ENCODE data around the gene EIF4A3. TPM values are rescaled to one million over a fixed set of nuclear protein-coding genes. Genes with fewer than 3 reads are reported as not detected.

The EIF4A3 gene
- total and polyA plus RNA-seq, 9 of the 15 experiments (the other 6 are each of a cell fraction or from before 2014, with no cell fraction given), result 62.7 to 171 (median 127) TPM

GRCh38 chr17:80101946-80102663 lies 44.8 kb downstream of the EIF4A3 start (continued):
- TF ChIP-seq, protein P1, sequence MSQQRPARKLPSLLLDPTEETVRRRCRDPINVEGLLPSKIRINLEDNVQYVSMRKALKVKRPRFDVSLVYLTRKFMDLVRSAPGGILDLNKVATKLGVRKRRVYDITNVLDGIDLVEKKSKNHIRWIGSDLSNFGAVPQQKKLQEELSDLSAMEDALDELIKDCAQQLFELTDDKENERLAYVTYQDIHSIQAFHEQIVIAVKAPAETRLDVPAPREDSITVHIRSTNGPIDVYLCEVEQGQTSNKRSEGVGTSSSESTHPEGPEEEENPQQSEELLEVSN (IDR thresholded peaks at IDR 0.05; ENCODE audit: borderline replicate concordance in 1 of 2, extremely low read depth in 1 of 2, insufficient read depth in 1 of 2, insufficient read length in 1 of 2, low read depth in 1 of 2, low read length in 1 of 2, poor library complexity in 1 of 2, severe bottlenecking in 1 of 2), result no peak
- TF ChIP-seq SUPT5H (IDR thresholded peaks at IDR 0.05) (no peak), HNRNPL (IDR thresholded peaks at IDR 0.05; ENCODE audit: low read depth, low read length) (no peak), RBM39 (optimal IDR thresholded peaks at IDR 0.05; ENCODE audit: low read depth, low read length) (no peak), SP1 (CRISPR knock-in tag; IDR thresholded peaks at IDR 0.05) (no peak), ETV5 (CRISPR knock-in tag; IDR thresholded peaks at IDR 0.05; ENCODE audit: low read depth) (0 out of 2 replicates have a peak, but pooled peaks have one; percentile 5), NR2C2 (CRISPR knock-in tag; IDR thresholded peaks at IDR 0.05) (no peak), NR2C2 (tag; IDR thresholded peaks at IDR 0.05) (0 out of 2 replicates have a peak, but pooled peaks have one; percentile 9), MAZ (CRISPR knock-in tag; conservative IDR thresholded peaks at IDR 0.05 in 1 of 2, IDR thresholded peaks at IDR 0.05 in 1 of 2) (no peak), ZNF644 (tag; IDR thresholded peaks at IDR 0.05; ENCODE audit: low read depth) (no peak), ZNF224 (CRISPR knock-in tag; IDR thresholded peaks at IDR 0.05) (no peak), BCOR (IDR thresholded peaks at IDR 0.05) (0 out of 2 replicates have a peak, but pooled peaks have one; percentile 4), SMARCE1 (IDR thresholded peaks at IDR 0.05) (no peak), KAT8 (IDR thresholded peaks at IDR 0.05; ENCODE audit: low read depth) (no peak), ELF1 (tag; IDR thresholded peaks at IDR 0.05) (0 out of 2 replicates have a peak, but pooled peaks have one; percentile 35), CUX1 (CRISPR knock-in tag; IDR thresholded peaks at IDR 0.05) (no peak), L3MBTL2 (IDR thresholded peaks at IDR 0.05) (no peak; the same call in 1 of the 2 replicates), ATF7 (IDR thresholded peaks at IDR 0.05) (no peak)
- TF ChIP-seq, protein P2, sequence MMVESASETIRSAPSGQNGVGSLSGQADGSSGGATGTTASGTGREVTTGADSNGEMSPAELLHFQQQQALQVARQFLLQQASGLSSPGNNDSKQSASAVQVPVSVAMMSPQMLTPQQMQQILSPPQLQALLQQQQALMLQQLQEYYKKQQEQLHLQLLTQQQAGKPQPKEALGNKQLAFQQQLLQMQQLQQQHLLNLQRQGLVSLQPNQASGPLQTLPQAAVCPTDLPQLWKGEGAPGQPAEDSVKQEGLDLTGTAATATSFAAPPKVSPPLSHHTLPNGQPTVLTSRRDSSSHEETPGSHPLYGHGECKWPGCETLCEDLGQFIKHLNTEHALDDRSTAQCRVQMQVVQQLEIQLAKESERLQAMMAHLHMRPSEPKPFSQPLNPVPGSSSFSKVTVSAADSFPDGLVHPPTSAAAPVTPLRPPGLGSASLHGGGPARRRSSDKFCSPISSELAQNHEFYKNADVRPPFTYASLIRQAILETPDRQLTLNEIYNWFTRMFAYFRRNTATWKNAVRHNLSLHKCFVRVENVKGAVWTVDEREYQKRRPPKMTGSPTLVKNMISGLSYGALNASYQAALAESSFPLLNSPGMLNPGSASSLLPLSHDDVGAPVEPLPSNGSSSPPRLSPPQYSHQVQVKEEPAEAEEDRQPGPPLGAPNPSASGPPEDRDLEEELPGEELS (CRISPR knock-in tag; IDR thresholded peaks at IDR 0.05; ENCODE audit: borderline replicate concordance), result 0 out of 2 replicates have a peak, but pooled peaks have one; percentile 20
